NCI-H82 (cell line): Measurements from ENCODE around the gene LHFPL2.

Source experiments
- DNase-seq: peaks from one replicate; lab custom pipeline; 2025; lab: John Stamatoyannopoulos, UW

Gene LHFPL2

GRCh38 chr5:78503958-78504653 lies 144.5 kb downstream of the LHFPL2 start:
- no peak for DNase-seq

GRCh38 chr5:78501411-78502352 lies 146.9 kb downstream of the LHFPL2 start:
- DNase-seq = no peak

GRCh38 chr5:78500871-78501270 lies 147.7 kb downstream of the LHFPL2 start:
- no peak for DNase-seq

GRCh38 chr5:78500028-78500427 lies 148.5 kb downstream of the LHFPL2 start:
- DNase-seq = peak; percentile 19

- DNase-seq = no peak
Measured at GRCh38 chr5:78499485-78499884, 149.1 kb downstream of the LHFPL2 start.

GRCh38 chr5:78497573-78498533 lies 150.7 kb downstream of the LHFPL2 start:
- DNase-seq = peak; percentile 59

- DNase-seq = no peak
Measured at GRCh38 chr5:78496373-78496772, 152.2 kb downstream of the LHFPL2 start.

- DNase-seq = no peak
Measured at GRCh38 chr5:78495800-78496199, 152.8 kb downstream of the LHFPL2 start.

GRCh38 chr5:78492650-78493049 lies 155.9 kb downstream of the LHFPL2 start:
- DNase-seq = no peak

GRCh38 chr5:78492224-78492623 lies 156.3 kb downstream of the LHFPL2 start:
- DNase-seq = no peak

- no peak for DNase-seq
Measured at GRCh38 chr5:78490709-78491485, 157.7 kb downstream of the LHFPL2 start.

GRCh38 chr5:78487846-78488245 lies 160.7 kb downstream of the LHFPL2 start:
- DNase-seq = no peak

GRCh38 chr5:78486218-78486617 lies 162.4 kb downstream of the LHFPL2 start:
- DNase-seq = no peak

- DNase-seq = no peak
Measured at GRCh38 chr5:78483809-78484521, 164.6 kb downstream of the LHFPL2 start.

GRCh38 chr5:78482948-78483347 lies 165.6 kb downstream of the LHFPL2 start:
- DNase-seq = no peak

- DNase-seq = no peak
Measured at GRCh38 chr5:78476795-78477194, 171.8 kb downstream of the LHFPL2 start.

GRCh38 chr5:78475370-78475769 lies 173.2 kb downstream of the LHFPL2 start:
- no peak for DNase-seq

- no peak for DNase-seq
Measured at GRCh38 chr5:78473751-78474150, 174.8 kb downstream of the LHFPL2 start.

GRCh38 chr5:78472469-78473106 lies 176.0 kb downstream of the LHFPL2 start:
- no peak for DNase-seq

GRCh38 chr5:78471896-78472295 lies 176.7 kb downstream of the LHFPL2 start:
- DNase-seq = no peak
